ENCODE results near the gene IQGAP2.

IQGAP2 gene

GRCh38 chr5:76471987-76472334, 68.9 kb downstream of the IQGAP2 start:
- Histone ChIP-seq H3K9me3 (no peaks in the 10 kb centered on the region), H3K4me3 (ENCODE audit: low read depth, low read length) (no peak overlapping the region), H3K4me1 (no peaks in the 10 kb centered on the region), H3K36me3 (no peaks in the 10 kb centered on the region), H3K27me3 (no peaks in the 10 kb centered on the region)
- no peak for DNase-seq
- TF ChIP-seq CTCF (IDR thresholded peaks at IDR 0.05; ENCODE audit: low read depth, low read length): no peak

- H3K36me3 ChIP-seq: no peaks in the 10 kb centered on the region
- TF ChIP-seq CTCF (IDR thresholded peaks at IDR 0.05; ENCODE audit: low read depth, low read length): no peak
- DNase-seq: no peak
- no peaks in the 10 kb centered on the region for H3K27me3 ChIP-seq
- H3K4me1 ChIP-seq: no peaks in the 10 kb centered on the region
- no peak overlapping the region for H3K4me3 ChIP-seq (ENCODE audit: low read depth, low read length)
- H3K9me3 ChIP-seq: no peaks in the 10 kb centered on the region
Measured at GRCh38 chr5:76472335-76473008, 69.4 kb downstream of the IQGAP2 start.

GRCh38 chr5:76473009-76473336, 69.9 kb downstream of the IQGAP2 start:
- H3K9me3 ChIP-seq: no peaks in the 10 kb centered on the region
- DNase-seq: no peak
- no peak for TF ChIP-seq CTCF (IDR thresholded peaks at IDR 0.05; ENCODE audit: low read depth, low read length)
- H3K27me3 ChIP-seq: no peaks in the 10 kb centered on the region
- H3K4me1 ChIP-seq: no peaks in the 10 kb centered on the region
- no peaks in the 10 kb centered on the region for H3K36me3 ChIP-seq
- H3K4me3 ChIP-seq (ENCODE audit: low read depth, low read length): no peak overlapping the region

GRCh38 chr5:76473661-76474060, 70.6 kb downstream of the IQGAP2 start:
- Histone ChIP-seq H3K4me1 (no peaks in the 10 kb centered on the region), H3K27me3 (no peaks in the 10 kb centered on the region), H3K36me3 (no peaks in the 10 kb centered on the region), H3K9me3 (no peaks in the 10 kb centered on the region), H3K4me3 (ENCODE audit: low read depth, low read length) (no peak overlapping the region)
- DNase-seq: no peak
- TF ChIP-seq CTCF (IDR thresholded peaks at IDR 0.05; ENCODE audit: low read depth, low read length): no peak

GRCh38 chr5:76474377-76474776, 71.3 kb downstream of the IQGAP2 start:
- no peak for TF ChIP-seq CTCF (IDR thresholded peaks at IDR 0.05; ENCODE audit: low read depth, low read length)
- H3K9me3 ChIP-seq: no peaks in the 10 kb centered on the region
- no peaks in the 10 kb centered on the region for H3K4me1 ChIP-seq
- no peak overlapping the region for H3K4me3 ChIP-seq (ENCODE audit: low read depth, low read length)
- no peak for DNase-seq
- no peaks in the 10 kb centered on the region for H3K27me3 ChIP-seq
- no peaks in the 10 kb centered on the region for H3K36me3 ChIP-seq

- H3K4me1 ChIP-seq: no peaks in the 10 kb centered on the region
- TF ChIP-seq CTCF (IDR thresholded peaks at IDR 0.05; ENCODE audit: low read depth, low read length): no peak
- no peak for DNase-seq
- no peak overlapping the region for H3K4me3 ChIP-seq (ENCODE audit: low read depth, low read length)
- no peaks in the 10 kb centered on the region for H3K9me3 ChIP-seq
- H3K27me3 ChIP-seq: no peaks in the 10 kb centered on the region
- H3K36me3 ChIP-seq: no peaks in the 10 kb centered on the region
Measured at GRCh38 chr5:76475385-76475784, 72.3 kb downstream of the IQGAP2 start.
